CD1c-positive myeloid dendritic cell (primary cell): Measurements from ENCODE around the gene CALCOCO1.
"Not testable (repeated sequence)": the region's sequence is repeated elsewhere in the genome, so short reads cannot be mapped to it uniquely, and the experiment has no call there.

Experiments used
- DNase-seq: peaks from one replicate; pipeline ENCODE4 v3.0.0-alpha.2; 2016; ENCODE audit errors: extremely low spot score

The CALCOCO1 gene

DNA sequence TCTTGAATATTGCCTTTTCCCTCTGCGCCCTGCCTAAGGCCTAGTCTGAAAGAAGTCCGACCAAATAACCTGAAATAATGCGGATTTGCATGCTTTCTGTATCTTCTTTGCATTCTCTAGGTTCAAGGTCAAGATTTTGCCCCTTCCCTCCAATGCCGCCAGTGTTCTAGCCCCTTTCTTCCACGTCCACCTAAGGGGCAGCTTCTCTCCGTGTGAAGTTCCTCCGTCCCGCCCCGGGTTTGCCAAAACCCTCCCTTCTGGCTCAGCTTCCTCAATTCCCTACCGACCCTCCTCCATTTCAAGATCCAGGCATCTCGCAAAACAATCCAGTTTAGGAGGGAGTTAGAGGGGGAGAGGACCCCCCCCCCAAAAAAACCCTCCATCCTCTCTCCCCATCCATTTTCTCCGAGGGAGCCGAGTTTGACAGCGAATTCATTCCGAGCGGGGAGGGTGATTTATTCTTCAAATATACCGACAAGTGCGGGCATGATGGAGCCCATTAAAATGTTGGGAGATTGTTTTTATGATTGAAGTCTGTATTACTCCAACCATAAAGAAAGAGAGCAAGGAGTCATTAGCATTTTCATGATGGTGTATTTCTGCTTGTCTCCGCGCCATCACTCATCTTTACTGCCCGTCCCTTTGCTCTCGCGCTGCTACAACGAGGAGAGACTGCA lies 30.5 kb downstream of the CALCOCO1 start:
- no peak for DNase-seq

DNA sequence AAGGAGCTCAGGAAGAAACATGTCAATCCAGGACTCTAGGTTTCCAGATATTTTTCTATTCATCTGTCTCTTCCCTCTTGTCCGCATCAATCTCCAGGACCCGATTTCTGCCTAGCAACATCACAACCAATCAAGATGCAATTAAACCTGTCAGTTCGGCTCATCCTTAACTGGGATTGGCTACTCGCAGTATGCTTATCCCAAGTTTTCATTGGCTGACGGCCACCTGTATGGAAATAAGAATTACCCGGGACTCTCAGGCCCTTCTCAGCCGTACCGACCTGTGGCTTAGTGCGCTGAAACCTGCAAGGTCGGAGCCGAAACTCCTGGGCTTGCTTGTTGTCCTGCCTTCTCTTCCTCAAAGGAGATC lies 31.0 kb downstream of the CALCOCO1 start:
- DNase-seq, result peak; percentile 52

DNA sequence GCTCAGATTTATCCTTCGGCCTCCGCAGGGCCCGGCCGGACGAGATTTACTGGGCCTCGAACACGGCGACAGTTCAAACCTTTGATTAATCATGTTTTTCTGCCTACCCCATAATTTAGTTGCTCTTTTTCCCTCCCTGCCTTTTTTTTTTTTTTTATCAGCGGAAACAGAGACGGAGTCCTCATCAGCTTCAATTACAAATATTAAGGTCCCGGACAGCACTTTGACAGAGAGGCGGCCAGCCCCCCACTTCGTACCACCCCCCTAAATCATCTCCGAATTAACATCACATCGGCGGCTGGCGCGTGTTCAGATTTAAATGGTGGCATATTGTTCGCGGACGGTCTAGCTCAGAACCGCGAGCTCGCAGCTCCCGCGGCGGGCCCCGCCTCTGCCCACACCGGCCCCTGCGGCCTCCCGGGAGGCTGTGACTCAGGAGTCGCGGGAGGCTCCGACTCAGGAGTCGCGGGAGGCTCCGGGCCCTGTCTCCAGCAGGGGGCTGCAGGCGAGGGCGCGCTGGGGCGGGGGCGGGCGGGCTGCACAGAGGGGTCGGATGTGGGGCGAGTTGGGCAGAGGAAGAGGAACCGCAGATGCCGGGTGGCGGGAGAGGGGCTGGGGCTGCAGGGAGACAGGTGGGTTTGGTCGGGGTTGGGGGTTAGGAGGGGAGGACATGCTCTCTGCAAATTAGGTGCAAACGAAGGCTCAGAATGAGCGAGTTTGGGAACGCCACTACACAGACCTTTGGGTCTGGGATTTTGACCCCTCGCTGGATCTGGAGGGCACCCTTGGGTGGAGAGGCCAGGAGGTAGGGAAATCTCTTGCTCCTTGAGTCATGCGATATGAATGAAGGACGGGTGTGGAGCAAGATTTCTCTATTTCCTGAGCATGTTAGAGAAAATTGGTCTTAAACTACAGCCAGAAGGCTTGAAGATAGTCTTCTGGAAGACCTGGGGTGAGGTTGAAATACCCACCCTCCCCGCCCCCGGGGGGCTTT lies 31.8 kb downstream of the CALCOCO1 start:
- DNase-seq, result peak; percentile 52

DNA sequence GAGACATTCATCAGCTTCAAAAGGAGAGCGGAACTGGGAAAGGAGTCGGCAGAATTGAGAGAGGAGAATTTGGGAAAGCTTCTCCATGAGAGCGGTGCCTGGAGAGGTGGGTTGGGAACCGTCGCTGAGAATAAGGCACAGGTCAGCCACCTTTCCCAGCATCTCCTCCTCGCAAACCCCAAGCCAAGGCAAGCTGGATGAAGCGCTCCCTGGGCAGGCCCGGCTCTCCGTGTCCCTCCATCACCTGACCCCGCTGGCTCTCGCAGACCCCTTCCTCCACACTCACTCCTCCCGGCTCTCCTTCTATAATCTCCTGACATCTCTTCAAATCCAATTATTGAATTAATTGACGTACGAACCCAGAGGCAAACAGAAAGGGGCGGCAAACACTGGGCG lies 32.5 kb downstream of the CALCOCO1 start:
- DNase-seq, result no peak

DNA sequence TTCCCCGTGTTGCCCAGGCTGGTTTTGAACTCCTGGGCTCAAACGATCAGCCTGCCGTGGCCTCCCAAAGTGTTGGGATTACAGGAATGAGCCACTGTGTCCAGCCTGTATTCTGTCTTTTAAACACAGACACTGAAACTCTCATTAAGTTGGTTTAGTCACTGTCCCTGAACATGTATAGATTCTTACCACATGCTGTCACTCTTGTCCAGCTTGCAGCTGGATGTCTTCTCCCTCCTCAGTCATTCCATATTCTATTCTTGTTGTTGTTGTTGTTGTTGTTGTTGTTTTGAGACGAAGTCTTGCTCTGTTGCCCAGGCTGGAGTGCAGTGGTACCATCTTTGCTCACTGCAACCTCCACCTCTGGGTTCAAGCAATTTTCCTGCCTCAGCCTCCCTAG lies 39.1 kb downstream of the CALCOCO1 start:
- DNase-seq, result no peak

DNA sequence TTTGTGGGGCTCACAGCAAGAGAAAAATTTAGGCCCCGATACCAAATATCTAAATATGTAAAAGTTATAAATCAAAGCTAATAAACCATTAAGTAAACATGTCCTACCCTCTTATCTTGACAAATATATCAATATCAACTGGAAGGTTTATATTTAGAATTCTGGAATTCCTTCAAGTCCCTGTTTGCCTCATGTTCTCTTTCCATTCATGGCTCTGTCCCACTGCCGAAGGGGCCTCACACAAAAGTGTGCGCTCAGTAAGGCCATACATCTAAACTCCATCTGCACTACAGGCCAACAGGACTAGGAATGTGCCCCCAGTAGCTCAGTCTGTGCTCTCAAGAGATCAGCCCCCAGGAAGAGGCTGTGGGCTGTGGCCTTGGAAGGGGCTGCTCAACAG lies 40.8 kb downstream of the CALCOCO1 start:
- no peak for DNase-seq

DNA sequence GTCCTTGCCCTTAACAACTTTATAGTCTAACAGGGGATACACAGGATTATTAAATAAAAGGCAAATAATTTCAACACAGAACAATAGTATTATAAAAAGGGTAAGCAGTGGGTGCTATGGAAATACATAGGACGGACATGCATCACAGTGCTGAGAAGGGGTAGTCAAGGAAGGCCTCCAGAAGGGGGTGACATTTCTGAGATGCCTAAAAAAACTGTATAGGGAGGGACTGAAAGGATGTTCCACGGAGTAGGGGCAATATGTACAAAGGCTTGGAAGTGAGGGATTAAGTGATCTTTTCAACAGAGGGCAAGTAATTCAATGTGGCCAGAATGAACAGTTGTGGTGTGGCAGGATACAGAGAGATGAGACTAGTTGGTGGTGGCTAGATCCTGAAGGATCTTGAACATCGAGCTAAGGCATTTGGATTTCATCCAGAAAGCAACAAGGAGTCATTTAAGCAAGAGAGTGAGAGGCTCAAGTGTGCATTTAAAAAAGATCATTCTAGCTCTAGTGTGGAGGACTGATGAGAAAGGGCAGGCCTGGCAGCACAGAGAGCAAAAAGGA lies 42.5 kb downstream of the CALCOCO1 start:
- no peak for DNase-seq

DNA sequence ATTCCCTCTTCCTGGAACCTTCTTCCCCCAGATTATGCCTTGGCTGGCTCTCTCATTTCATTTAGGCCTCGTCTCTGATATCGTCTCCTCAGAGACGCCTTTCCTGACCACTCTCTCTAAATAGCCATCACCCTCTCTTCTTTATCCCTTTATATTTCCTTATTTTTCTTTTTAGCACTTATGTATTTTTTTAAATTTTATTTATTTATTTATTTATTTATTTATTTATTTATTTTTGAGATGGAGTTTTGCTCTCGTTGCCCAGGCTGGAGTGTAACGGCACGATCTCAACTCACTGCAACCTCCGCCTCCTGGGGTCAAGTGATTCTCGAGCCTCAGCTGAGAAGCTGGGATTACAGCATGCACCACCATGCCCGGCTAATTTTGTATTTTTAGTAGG lies 43.3 kb downstream of the CALCOCO1 start:
- no peak for DNase-seq

DNA sequence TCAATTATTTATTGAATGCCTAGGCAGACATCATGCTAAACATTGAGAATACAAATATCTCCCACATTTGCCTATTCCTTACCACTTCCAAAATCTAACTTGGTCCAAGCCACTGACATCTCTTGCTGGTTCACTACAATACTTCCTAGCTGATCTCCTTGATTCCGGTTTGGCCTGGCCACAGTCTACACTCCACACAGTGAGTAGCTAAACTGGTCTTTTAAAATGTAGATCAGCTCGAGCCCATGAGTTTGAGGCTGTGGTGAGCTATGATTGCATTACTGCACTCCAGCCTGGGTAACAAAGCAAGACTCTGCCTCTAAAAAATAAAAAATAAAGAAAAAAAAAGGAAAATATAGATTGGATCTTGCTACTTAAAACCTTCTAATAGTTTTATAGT lies 43.8 kb downstream of the CALCOCO1 start:
- no peak for DNase-seq

DNA sequence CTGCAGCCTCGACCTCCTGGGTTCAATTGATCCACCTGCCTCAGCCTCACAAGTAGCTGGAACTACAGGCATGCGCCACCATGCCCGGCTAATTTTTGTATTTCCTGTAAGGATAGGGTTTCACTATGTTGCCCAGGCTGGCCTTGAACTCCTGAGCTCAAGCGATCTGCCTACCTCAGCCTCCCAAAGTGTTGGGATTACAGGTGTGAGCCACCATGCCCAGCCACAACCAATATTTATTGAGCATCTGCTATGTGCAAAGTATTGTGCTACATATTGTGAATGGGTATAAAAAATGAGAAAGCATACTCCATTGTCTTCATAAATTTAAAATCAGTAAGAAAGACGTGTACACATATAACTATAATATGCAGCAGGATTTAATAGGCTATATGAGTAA lies 47.2 kb downstream of the CALCOCO1 start:
- DNase-seq, result not testable (repeated sequence)

DNA sequence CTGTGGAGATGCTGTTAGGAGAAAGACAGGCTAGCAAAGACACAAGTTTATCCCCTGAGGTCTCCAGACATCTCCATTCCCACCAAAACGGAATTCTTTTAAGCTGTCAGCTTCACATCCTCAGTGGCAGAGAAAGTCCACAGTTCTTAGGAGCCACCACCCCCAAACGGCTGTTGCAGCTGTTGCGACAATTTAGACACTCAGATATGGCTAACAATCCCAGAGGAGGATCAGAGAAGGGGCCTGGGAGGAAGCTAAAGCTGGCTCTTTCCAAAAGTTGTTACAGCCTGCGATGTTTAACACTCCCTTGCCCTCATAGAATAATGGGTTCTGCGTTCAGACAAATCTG lies 49.5 kb downstream of the CALCOCO1 start:
- DNase-seq, result no peak

DNA sequence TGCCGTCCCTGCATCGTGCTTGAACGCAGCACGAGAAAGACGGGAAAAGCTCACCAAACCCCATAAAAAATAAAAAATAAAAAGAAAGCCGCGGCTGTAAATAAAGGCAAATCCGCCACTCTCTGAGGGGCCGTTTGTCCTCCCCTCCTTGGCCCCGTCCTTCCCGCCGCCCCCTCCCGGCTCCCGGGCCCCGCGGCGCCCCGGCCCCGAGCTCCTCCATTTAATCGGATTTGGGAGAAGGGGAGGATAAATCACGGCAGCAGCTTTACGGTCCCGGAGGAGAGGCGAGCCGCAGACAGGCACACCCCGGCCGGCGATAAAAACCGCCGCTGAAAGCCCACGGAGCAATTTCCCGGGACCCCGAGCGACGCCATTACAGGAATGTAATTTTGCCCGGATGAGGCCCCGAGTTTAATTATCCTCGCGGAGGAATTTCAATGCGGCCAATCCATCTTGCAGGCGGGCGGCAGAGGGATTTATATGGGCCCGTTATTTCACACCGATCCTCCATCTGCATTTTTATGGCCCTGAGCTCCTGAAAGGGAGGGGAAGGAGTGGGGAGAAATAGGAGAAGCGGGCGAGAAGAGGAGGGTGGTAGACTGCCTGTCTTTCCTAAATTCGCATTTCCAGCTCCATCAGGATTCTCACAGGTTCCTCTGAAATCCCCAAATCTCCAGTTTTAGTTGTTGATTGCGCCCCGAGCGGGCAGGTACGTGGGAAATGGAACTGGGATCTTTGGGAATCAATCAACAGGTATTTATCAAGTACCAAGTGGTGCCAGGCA lies 50.0 kb downstream of the CALCOCO1 start:
- no peak for DNase-seq

DNA sequence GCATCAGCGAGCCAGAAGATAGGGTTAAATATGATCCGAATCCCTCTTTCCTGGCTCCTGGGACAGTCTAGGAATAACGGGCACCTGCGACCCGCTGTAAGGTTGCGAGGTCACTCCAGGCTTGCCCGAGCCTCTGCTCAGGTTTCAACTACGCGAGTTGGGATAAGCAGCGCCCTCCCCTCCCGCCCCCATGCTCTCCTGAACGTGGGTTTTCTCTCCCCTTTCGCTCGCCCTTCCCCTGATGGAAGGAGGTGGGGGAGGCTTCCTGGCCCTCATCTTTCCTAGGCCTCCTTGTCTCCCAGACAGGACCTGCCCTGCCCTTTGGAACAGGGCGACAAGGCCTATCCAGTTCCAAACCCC lies 50.6 kb downstream of the CALCOCO1 start:
- no peak for DNase-seq

DNA sequence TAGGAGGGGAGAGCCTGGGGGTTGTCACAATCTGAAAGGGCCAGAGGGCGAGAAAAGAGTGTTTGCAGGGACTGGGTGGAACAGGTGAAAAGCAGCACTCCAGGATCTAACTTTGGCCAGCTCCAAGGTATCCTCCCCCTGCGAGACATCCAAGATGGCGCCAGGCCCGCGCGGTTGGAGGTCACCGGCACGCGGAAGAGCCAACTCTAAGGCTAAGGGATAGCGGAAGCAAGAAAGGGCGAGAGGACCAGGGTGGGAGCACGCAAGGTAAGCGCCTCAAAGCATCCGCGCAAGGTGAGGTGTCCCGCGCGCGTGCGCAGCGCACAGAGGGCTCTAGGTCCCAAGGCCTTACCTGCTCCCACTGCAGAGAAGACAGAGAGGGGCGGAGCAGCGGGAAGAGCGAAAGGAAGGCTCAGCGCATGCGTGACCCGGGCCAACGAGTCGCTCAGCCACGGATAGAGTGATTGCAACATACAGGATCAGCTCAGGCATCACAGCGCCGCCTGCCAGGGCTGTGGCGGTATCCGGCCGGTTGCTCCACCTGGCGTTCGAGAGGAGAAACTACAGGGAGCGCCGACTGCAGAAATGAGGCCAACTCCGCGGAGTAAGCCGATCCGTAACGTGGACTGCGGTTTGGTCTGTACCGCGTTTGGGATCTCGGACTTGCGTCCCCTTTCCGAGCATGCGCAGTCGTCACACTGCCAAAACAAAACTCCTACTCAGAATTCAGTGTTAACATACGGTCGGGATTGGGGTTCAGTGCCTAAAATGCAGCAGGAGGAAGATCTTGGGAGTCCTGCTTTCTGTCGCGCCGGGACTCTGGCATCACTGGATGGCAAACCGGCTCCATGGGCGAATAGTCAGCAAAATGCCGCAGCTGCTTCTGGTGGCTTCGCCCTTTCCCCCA lies 51.3 kb downstream of the CALCOCO1 start, which contains the start of gene ATP5MC2:
Gene ATP5MC2 (minus strand): TSS at position 383 of the 907 bp plus-strand sequence. CDS start 3,469 bp downstream, outside the sequence.
- DNase-seq, result peak; percentile 99

DNA sequence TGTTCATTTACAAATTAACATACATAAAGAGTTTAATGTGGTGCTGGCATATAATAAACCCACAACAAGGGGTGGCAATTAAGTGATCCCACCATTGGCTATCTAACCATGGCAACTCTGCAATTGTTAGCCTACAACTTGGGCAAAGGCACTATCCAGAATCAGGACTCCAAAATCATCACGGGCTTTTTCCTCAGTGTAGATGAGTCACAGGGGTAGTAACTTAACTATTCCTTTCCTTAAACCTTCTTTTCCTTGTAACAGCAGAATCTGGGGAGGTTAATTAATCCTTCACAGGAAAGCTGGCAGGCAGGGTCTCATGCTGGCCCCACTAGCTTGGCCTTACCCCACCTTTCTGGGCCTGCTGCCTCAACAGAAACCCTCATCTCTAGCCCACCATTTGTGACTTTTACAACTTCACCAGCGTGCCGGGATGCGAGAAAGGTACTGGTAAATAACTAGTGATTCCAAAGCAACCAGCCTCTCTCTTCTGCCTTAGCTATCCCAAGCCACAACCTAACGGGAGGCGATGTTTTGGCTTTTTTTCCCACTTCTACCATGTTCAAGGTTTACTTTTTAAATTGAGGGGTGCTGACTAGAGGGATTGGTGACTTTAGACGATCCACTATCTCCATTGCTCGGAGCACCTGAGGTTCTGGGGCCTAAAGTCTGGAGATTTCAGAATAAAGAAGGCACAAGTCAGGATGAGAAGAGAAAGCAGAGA lies 52.1 kb downstream of the CALCOCO1 start:
- DNase-seq, result no peak

DNA sequence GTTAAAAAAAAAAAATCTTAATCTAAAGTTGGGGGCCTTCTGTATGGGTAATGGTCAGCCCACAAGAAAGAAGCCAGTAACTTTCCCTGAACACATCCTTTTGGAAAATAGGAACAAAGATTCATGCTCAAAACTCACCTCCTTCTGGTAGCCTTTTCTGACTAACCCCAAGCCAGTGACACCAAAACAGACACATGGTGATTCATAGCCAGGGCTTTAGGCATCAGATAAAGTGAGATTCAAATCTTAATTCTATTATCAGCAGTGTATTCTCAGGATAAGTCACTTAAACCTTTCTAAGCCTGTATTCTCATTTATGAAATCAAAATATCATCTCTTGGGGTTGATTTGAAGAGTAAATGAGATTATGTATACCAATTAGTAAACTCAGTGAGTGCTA lies 56.3 kb downstream of the CALCOCO1 start:
- no peak for DNase-seq

DNA sequence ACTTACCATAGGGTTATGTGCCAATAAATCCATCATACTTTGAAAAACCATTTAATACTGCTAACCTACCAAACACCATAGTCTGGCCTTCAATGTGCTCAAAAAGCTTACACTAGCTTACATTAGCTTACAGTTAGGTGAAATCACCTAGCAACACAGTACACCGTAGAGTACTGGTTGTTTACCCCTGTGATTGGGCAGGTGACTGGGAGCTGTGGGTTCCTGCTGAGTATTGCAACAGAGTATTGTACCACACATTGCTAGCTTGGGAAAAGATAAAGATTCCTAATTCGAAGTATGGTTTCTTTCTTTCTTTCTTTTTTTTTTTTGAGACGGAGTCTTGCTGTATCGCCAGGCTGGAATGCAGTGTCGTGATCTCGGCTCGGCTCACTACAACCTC lies 56.9 kb downstream of the CALCOCO1 start:
- no peak for DNase-seq

DNA sequence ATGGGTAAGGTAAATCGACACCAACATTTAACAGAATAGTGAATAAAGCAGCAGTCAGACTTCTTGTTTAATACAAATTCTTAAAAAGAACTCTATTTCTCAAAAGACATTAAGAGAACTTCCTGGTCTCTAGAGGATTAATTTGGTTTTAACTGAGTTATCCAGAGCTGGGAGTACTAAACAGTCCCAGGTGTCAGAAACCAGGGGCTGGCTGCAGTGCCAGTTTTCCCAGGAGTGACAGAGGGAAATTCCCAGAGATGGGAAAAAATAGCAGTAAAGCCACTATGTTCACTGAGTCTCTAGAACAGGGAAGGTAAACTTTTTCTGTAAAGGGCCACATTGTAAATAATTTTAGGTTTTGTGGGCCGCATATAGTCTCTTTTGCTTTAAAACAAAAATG lies 60.2 kb downstream of the CALCOCO1 start:
- no peak for DNase-seq

DNA sequence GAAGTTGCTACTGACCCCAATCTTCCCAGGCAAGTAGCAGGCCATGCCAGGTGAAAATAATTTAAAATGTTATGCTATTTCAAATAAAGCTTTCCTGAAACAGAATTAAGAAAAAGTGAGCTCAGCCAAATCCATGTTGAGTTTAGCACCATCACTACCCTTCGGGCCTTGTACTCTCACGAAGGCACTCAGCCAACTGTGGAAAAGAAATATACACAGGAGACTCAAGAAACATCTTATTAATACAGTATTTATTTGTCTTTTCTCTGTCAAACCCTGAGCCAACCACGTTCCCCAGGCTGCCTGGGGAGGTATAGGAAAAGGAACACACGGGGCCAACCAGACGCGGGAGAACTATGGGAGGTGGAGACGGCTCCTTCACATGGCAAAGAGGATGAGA lies 62.3 kb downstream of the CALCOCO1 start:
- DNase-seq, result no peak

DNA sequence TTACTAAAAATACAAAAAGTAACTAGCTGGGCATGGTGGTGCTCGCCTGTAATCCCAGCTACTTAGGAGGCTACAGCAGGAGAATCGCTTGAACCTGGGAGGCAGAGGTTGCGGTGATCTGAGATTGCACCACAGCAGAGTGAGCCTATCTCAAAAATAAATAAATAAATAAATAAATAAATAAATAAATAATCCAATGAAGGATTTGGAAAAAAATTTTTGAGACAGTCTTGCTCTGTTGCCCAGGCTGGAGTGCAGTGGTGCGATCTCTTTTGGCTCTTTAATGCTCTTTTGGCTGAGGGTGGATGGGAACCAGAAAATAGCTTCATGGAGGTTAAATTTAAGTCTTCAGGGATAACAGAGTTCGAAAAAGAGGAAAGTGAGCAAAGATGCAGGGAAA lies 63.1 kb downstream of the CALCOCO1 start:
- DNase-seq, result no peak
